ENCODE results near the gene SLCO1C1.
"Not testable (repeated sequence)": the region's sequence is repeated elsewhere in the genome, so short reads cannot be mapped to it uniquely, and the experiment has no call there.

Gene SLCO1C1

GRCh38 chr12:20783796-20784357 lies 88.7 kb downstream of the SLCO1C1 start:
- not testable (repeated sequence) for DNase-seq (ENCODE audit: low spot score); FAIRE-seq

- FAIRE-seq (no peak), DNase-seq (ENCODE audit: low spot score) (no peak)
Measured at GRCh38 chr12:20792971-20793370, 97.8 kb downstream of the SLCO1C1 start.

GRCh38 chr12:20798554-20798953 lies 103.4 kb downstream of the SLCO1C1 start:
- DNase-seq (ENCODE audit: low spot score) (no peak), FAIRE-seq (no peak)

DNA sequence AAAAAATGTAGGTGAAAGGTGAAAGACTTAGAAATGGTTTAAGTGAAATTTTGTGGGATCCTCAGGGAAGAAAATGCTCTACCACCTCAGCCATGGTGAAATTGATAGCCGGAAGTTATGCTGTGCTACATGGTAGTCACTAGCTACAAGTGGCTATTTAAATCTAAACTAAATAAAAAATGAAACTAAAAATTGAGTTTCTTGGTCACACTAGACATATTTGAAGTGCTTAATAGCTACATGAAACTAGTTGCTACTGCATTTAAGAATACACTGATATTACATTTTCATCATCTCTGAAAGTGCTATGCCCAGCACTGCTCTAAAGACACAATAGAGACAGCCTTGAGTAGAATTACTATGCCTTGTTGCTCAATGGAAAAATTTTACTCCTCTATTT lies 105.0 kb downstream of the SLCO1C1 start:
- no peak for DNase-seq (ENCODE audit: low spot score)
- no peak for FAIRE-seq

DNA sequence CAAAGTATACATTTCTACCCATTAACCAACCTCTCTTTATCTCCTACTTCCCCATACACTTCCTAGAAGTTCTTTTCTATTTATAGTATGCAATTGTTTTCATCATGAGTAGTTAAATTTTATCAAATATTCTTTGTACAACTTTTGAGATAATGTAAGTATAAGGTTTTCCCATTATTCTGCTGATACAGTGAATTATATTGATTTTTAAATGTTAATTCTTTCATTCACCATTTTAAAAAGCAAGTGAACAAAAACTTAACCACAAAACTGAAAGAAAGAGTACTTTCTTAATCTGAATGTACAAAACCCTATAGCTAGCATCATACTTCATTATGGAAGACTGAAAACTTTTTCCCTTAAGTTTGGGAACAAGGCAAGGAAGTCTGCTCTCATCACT lies 105.9 kb downstream of the SLCO1C1 start:
- FAIRE-seq: no peak
- no peak for DNase-seq (ENCODE audit: low spot score)

All from RCC 7860 (cell line).